NCI-H345 (cell line): ENCODE data around the gene C19orf47.

ENCODE experiments used
- DNase-seq: peaks from one replicate; lab custom pipeline; 2025; lab: John Stamatoyannopoulos, UW

Gene C19orf47, protein sequence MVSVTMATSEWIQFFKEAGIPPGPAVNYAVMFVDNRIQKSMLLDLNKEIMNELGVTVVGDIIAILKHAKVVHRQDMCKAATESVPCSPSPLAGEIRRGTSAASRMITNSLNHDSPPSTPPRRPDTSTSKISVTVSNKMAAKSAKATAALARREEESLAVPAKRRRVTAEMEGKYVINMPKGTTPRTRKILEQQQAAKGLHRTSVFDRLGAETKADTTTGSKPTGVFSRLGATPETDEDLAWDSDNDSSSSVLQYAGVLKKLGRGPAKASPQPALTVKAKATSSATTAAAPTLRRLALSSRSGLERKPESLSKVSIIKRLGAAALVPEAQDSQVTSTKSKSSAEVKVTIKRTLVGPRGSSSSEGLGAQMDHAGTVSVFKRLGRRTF

DNA sequence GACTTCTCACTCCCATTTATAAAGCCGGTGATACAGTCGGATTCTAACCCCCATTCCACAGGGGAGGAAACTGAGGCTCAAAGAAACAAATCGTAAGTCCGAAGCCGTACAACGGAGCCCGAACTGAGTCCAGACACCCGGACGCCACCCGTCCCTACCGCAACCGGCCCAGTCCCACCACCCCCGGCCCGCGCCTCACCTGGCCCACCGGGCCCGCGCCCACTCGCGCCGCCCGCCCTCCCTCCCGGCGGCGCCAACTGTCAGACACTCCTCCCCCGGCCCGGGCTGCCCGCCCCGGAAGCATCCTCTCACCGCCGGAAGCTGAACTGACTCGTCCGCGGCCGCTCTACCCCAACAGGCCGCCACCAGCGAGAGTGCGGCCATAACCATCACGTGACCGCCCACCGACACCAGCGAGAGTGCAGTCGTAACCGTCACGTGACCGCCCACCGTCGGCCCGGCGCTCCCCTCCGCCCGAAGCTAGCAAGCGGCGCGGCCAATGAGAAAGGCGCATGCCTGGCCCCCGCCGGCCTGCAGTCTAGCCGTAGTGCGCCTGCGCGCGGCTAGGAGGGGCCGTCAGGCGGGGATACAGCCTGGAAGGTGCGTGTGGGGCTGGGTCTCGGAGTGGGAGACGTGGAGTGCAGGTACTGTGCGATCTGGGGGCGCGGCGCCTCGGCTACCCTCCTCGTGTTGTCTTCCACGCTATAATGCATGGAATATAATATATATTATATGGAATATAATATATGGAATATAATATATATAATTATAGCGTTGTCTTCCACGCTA is at the start of gene C19orf47, which contains the start of gene PLD3:
Gene C19orf47 (minus strand): TSS at position 273 of the 789 bp plus-strand sequence. CDS start 6,540 bp downstream, outside the sequence.
Gene PLD3 (plus strand): TSS at position 571 of the 789 bp plus-strand sequence. CDS start 17,789 bp downstream, outside the sequence.
- peak; percentile 100 for DNase-seq

- DNase-seq = no peak
These were observed 49.3 kb upstream of the C19orf47 start for GRCh38 chr19:40397568-40397906.

DNA sequence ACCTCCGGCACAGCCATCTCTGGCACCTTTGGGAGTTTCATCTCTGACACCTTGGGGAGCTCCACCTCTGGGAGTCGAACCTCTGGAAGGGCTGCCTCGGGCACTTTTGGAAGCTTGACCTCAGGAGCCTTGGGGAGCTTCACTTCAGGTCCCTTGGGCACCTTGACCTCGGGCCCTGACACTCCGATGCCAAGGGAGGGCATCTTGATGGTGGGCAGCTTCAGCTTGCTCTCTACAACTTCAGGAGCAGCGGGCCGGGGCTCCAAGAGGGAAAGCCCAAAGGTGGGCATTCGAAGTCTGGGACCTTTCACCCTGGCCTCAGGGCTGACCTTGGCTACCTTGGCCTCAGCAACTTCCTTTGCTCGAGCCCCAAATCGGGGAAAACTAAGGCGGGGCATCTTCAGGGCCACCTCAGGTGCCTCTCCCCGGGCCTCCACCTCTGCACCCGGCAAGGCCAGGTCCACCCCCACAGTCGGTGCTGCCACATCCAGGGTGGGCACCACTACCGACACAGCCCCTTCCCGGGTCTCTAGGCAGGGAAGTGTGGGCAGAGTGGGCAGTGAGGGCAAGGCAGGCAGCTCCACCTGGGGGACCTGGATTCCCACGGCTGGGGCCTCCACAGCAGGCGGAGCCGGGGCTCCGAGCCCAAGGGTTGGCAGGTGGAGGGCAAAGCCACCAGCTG is 48.8 kb upstream of the C19orf47 start:
- DNase-seq = no peak

- DNase-seq = no peak
These were observed 47.8 kb upstream of the C19orf47 start for GRCh38 chr19:40395956-40396355.

- no peak for DNase-seq
These were observed 46.6 kb upstream of the C19orf47 start for GRCh38 chr19:40394816-40395210.

- no peak for DNase-seq
These were observed 46.0 kb upstream of the C19orf47 start for GRCh38 chr19:40393894-40394815.

DNA sequence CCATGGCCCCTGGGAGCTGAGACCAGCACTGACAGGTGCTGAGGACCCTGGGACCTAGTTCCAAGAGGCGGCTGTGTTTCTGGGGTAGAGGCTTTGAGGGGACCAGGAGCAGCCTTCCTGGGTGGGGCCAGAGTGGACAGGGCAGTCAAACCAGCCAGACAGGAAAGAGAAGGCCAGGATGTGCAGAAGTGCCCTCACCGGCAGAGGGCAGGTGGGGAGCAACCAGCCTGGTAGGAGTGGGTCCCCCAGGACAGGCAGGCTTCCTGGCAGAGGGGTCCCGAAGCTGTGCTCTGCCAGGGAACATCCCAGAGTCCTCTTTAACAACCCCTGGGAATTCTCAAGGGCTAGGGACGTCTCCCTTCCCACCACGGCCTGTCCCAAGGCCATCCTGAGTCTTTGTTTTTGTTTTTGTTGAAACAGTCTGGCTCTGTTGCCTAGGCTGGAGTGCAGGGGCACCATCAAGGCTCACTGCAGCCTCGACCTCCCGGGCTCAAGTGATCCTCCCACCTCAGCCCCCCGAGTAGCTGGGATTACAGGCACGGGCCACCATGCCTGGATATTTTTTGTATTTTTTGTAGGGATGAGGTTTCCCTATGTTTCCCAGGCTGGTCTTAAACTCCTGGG is 44.8 kb upstream of the C19orf47 start:
- no peak for DNase-seq

DNA sequence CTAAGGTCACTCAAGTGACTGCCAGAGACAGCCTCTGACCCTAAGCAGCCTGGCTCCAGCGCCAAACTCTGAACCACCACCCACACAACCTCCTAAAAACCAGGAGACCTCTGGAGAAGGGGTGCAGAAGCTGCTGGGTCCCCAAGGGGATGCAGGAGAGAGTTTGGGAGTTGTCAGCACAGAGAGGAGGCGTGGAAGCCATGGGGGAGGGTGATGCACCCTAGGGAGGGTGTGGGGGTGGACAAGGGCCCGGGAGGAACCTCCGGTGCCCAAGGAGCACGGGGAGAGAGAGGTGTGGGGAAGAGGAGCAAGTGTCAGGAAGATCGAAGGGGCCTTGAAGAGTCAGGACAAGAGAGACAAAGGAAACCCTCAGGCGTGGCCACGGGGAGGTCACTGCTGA is 43.9 kb upstream of the C19orf47 start:
- no peak for DNase-seq

GRCh38 chr19:40390084-40390742 is 42.0 kb upstream of the C19orf47 start, which contains the start of gene HIPK4:
Gene HIPK4 (minus strand): TSS chr19:40390181. CDS start chr19:40389902, 279 bp downstream.
- DNase-seq = no peak

DNA sequence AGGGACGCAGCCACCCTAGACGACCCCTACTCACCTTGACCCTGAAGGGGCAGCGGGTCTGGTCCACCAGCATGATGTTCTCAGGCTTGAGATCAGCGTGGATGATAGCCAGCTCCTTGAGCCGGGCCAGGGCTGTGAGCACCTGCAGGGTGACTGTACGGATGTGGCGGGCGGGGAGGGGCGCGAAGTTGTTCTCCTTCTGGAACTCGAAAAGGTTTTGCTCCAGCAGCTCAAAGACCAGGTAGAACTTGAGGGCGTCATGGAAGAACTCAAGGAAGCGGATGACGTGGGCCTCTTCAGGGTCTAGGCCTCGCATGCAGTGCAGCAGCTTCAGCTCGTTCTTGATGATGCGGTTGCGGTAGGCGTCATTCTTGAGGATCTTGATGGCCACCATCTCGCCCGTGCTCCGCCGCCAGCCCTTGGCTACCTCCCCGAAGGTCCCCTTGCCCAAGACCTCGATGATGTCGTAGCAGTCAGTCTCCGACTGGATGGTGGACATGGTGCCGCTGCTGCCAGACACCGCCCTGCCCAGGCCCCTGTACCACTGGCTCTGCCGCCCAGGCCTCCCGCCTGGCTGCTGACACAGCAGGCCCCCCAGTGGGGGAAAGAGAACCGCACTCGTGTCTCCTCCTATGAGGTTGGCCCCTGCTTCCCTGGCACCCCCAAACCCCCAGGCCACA is 41.3 kb upstream of the C19orf47 start:
- no peak for DNase-seq

DNA sequence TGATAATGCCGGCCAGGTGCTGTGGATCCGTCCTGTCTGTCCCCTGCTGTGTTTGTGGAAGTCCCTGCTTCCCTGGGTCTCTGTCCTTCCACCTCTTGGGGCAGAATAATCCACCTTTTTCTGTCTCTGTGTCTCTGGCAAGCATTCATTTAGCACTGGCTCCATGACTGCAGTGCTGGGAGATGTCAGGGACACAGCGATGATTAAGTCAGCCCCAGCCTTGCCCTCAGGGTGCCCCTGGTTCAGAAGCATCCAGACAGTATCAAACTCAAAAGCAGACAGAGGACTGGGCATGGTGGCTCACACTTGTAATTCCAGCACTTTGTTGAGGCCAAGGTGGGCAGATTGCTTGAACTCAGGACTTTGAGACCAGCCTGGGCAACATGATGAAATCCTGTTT is 40.3 kb upstream of the C19orf47 start:
- no peak for DNase-seq

GRCh38 chr19:40387155-40387554 is 39.0 kb upstream of the C19orf47 start:
- no peak for DNase-seq

DNA sequence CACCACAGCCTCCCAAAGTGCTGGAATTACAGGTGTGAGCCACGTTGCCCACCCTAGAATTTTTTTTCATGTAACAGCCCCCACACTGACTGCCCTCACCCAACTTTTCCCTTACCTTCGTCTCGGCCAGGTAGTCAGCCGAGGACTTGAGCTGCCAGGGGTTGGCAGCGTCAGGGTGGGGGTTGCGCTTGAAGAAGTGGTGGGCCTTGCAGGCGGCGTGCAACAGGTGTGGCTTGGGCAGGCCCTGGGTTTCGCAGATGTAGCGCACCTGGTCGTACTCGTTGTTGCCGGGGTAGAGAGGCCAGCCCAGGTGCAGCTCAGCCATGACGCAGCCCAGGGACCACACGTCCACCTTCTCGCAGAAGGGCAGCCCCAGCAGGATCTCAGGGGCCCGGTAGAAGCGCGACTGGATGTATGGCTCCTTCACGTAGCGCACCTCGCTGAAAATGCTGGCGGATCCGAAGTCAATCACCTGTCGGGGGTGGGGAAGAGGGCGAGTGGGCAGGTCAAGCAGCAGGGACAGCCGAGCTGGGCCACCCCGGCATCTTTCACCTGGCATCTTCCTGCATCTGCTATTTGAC is 35.6 kb upstream of the C19orf47 start:
- DNase-seq = no peak

- DNase-seq = no peak
These were observed 33.1 kb upstream of the C19orf47 start for GRCh38 chr19:40381321-40381720.

GRCh38 chr19:40380199-40381037 is 32.2 kb upstream of the C19orf47 start:
- DNase-seq = no peak

DNA sequence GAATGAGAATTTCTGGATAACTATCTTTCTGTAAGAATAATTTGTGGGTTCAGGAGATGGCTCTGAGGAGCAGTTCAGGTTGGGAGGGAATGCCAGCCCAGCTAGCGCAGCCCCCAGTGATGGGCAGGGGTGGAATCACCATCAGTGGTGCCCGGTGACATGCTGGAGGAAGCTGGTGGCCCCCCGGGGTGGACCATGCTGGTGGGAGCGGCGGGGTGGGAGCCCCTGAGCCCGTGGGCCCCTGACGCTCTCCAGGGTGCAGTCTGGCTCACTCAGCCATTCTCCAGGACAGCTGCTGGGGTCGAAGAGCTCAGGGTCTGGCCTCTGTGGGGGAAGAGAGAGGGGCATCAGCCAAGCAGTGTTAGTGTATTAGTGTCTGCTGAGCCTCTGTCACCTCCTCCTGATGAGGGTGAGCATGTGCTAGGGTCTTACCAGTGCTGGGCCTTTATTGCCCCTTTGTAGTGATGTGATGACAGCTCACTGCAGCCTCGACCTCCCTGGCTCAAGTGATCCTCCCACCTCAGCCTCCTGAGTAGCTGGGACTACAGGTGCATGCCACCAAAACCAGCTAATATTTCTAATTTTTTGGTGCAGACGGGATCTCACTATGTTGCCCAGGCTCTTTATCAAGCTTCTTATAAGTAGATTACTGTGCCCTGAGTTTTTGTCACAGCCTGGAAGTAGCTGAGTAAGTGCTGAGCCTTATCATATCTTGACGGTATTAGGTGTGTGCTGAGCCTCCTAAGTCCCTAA is 31.4 kb upstream of the C19orf47 start:
- DNase-seq = no peak

GRCh38 chr19:40378509-40378908 is 30.3 kb upstream of the C19orf47 start:
- no peak for DNase-seq
